ENCODE measurements around the gene CLN5. TPM values are rescaled to one million over a fixed set of nuclear protein-coding genes. Genes with fewer than 3 reads are reported as not detected.
A peak's percentile ranks its signal among the peaks of the same experiment; 100 is the strongest.

CLN5 gene
- polyA plus RNA-seq, 1 donor from 2014 or later, result 25.9 TPM

DNA sequence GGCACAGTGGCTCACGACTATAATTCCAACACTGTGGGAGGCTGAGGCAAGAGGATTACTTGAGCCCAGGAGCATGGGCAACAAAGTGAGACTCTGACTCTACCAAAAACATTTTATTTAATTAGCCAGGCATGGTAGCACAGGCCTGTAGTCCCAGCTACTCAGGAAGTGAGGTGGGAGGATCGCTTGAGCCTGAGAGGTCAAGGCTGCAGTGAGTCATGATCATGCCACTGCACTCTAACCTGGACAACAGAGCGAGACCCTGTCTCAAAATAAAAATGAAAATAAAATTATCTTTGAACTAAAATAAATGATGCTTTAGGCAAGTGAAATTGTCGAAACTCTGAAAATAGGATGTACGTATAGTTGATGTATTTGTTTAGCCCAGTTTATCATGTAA lies 8.2 kb upstream of the CLN5 start:
- no peak overlapping the region for H3K4me2 ChIP-seq (ENCODE audit: low read length)
- H3K4me3 ChIP-seq (ENCODE audit: low read length), result no peak overlapping the region
- no peaks in the 10 kb centered on the region for H3K9me3 ChIP-seq (ENCODE audit: low read length)
- no peaks in the 10 kb centered on the region for H3K36me3 ChIP-seq (ENCODE audit: insufficient read depth, low read length)
- no peaks in the 10 kb centered on the region for H3F3A ChIP-seq (ENCODE audit: insufficient read depth, low read length, poor library complexity, severe bottlenecking)
- H3K9ac ChIP-seq (ENCODE audit: low read length), result no peak overlapping the region
- H4K20me1 ChIP-seq (ENCODE audit: insufficient read depth), result no peaks in the 10 kb centered on the region
- no peak for TF ChIP-seq POLR2AphosphoS5 (IDR thresholded peaks at IDR 0.05)
- TF ChIP-seq SMC3 (conservative IDR thresholded peaks at IDR 0.05; ENCODE audit: poor library complexity), result no peak
- TF ChIP-seq TAF1 (IDR thresholded peaks at IDR 0.05; ENCODE audit: low read depth), result no peak
- TF ChIP-seq RAD21 (conservative IDR thresholded peaks at IDR 0.05), result no peak
- TF ChIP-seq EZH2 (IDR thresholded peaks at IDR 0.05; ENCODE audit: borderline replicate concordance, insufficient read depth, low read length, poor library complexity, severe bottlenecking), result no peak
- TF ChIP-seq, protein P1, sequence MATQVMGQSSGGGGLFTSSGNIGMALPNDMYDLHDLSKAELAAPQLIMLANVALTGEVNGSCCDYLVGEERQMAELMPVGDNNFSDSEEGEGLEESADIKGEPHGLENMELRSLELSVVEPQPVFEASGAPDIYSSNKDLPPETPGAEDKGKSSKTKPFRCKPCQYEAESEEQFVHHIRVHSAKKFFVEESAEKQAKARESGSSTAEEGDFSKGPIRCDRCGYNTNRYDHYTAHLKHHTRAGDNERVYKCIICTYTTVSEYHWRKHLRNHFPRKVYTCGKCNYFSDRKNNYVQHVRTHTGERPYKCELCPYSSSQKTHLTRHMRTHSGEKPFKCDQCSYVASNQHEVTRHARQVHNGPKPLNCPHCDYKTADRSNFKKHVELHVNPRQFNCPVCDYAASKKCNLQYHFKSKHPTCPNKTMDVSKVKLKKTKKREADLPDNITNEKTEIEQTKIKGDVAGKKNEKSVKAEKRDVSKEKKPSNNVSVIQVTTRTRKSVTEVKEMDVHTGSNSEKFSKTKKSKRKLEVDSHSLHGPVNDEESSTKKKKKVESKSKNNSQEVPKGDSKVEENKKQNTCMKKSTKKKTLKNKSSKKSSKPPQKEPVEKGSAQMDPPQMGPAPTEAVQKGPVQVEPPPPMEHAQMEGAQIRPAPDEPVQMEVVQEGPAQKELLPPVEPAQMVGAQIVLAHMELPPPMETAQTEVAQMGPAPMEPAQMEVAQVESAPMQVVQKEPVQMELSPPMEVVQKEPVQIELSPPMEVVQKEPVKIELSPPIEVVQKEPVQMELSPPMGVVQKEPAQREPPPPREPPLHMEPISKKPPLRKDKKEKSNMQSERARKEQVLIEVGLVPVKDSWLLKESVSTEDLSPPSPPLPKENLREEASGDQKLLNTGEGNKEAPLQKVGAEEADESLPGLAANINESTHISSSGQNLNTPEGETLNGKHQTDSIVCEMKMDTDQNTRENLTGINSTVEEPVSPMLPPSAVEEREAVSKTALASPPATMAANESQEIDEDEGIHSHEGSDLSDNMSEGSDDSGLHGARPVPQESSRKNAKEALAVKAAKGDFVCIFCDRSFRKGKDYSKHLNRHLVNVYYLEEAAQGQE (IDR thresholded peaks at IDR 0.05; ENCODE audit: borderline replicate concordance), result no peak
- TF ChIP-seq, protein P2, sequence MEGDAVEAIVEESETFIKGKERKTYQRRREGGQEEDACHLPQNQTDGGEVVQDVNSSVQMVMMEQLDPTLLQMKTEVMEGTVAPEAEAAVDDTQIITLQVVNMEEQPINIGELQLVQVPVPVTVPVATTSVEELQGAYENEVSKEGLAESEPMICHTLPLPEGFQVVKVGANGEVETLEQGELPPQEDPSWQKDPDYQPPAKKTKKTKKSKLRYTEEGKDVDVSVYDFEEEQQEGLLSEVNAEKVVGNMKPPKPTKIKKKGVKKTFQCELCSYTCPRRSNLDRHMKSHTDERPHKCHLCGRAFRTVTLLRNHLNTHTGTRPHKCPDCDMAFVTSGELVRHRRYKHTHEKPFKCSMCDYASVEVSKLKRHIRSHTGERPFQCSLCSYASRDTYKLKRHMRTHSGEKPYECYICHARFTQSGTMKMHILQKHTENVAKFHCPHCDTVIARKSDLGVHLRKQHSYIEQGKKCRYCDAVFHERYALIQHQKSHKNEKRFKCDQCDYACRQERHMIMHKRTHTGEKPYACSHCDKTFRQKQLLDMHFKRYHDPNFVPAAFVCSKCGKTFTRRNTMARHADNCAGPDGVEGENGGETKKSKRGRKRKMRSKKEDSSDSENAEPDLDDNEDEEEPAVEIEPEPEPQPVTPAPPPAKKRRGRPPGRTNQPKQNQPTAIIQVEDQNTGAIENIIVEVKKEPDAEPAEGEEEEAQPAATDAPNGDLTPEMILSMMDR (IDR thresholded peaks at IDR 0.05; ENCODE audit: poor library complexity, severe bottlenecking), result no peak
- TF ChIP-seq MXI1 (conservative IDR thresholded peaks at IDR 0.05; ENCODE audit: poor library complexity, severe bottlenecking), result no peak
- no peak for TF ChIP-seq EP300 (conservative IDR thresholded peaks at IDR 0.05; ENCODE audit: poor library complexity, severe bottlenecking)
- H3K9me2 ChIP-seq (ENCODE audit: insufficient read depth, low read length), result no peaks in the 10 kb centered on the region
- peaks cover 9% of the 10 kb centered on the region for H3K27me3 ChIP-seq (ENCODE audit: insufficient read depth, low read depth, low read length)
- H2AFZ ChIP-seq (ENCODE audit: low read depth, low read length), result no peak overlapping the region
- no peak overlapping the region for H3K27ac ChIP-seq (ENCODE audit: low read length)
- H3K79me2 ChIP-seq (replicated peaks; ENCODE audit: insufficient read depth, low read length), result no peaks in the 10 kb centered on the region

DNA sequence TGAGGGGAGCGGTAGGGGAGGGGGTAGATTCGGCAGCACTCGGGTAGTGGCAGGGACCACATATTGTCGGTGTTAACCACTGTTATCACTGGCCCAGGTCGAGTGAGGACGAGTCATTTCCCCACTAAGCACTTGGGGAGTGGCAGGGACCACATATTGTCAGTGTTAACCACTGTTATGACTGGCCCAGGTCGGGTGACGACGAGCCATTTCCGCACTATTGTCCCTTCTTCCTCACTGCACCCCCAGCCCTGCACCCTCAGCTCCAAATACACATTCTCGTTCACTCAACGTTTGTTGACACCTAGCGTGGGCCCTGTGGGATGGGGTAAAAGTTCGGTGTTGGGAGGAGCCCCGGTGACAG lies 467 bp upstream of the CLN5 start:
- Histone ChIP-seq H2AFZ (ENCODE audit: low read depth, low read length) (peak overlapping the region; percentile 90), H3K9me3 (ENCODE audit: low read length) (no peaks in the 10 kb centered on the region), H3K36me3 (ENCODE audit: insufficient read depth, low read length) (no peaks in the 10 kb centered on the region), H3K79me2 (replicated peaks; ENCODE audit: insufficient read depth, low read length) (no peaks in the 10 kb centered on the region), H4K20me1 (ENCODE audit: insufficient read depth) (no peaks in the 10 kb centered on the region), H3K4me2 (ENCODE audit: low read length) (peak overlapping the region; percentile 49), H3K27ac (ENCODE audit: low read length) (peak overlapping the region; percentile 54), H3K9ac (ENCODE audit: low read length) (peak overlapping the region; percentile 83), H3K9me2 (ENCODE audit: insufficient read depth, low read length) (no peaks in the 10 kb centered on the region), H3K4me3 (ENCODE audit: low read length) (peak overlapping the region; percentile 94), H3F3A (ENCODE audit: insufficient read depth, low read length, poor library complexity, severe bottlenecking) (no peaks in the 10 kb centered on the region), H3K27me3 (ENCODE audit: insufficient read depth, low read depth, low read length) (no peaks in the 10 kb centered on the region)
- TF ChIP-seq EZH2 (IDR thresholded peaks at IDR 0.05; ENCODE audit: borderline replicate concordance, insufficient read depth, low read length, poor library complexity, severe bottlenecking) (no peak), TAF1 (IDR thresholded peaks at IDR 0.05; ENCODE audit: low read depth) (no peak), POLR2AphosphoS5 (IDR thresholded peaks at IDR 0.05) (no peak), MXI1 (conservative IDR thresholded peaks at IDR 0.05; ENCODE audit: poor library complexity, severe bottlenecking) (no peak), SMC3 (conservative IDR thresholded peaks at IDR 0.05; ENCODE audit: poor library complexity) (no peak), RAD21 (conservative IDR thresholded peaks at IDR 0.05) (no peak), EP300 (conservative IDR thresholded peaks at IDR 0.05; ENCODE audit: poor library complexity, severe bottlenecking) (no peak)
- TF ChIP-seq, protein P1 (IDR thresholded peaks at IDR 0.05; ENCODE audit: borderline replicate concordance), result no peak
- TF ChIP-seq, protein P2 (IDR thresholded peaks at IDR 0.05; ENCODE audit: poor library complexity, severe bottlenecking), result no peak
